Stimulated activated CD4-positive, alpha-beta T cell treated with anti-CD3 and anti-CD28 coated beads, Interleukin-2, amount 100 ng/mL, for 24 hours (primary cell): ENCODE data around the gene THAP4.
A peak's percentile ranks its signal among the peaks of the same experiment; 100 is the strongest.

Experiments used
- DNase-seq, 2 donors: peaks; one replicate each; pipeline ENCODE4 v3.0.0-alpha.2; 2020

Gene THAP4

GRCh38 chr2:241562269-241562891, 74.6 kb downstream of the THAP4 start:
- no peak for DNase-seq

GRCh38 chr2:241561832-241562231, 75.1 kb downstream of the THAP4 start:
- no peak for DNase-seq

GRCh38 chr2:241560883-241561474, 76.0 kb downstream of the THAP4 start:
- no peak for DNase-seq

DNA sequence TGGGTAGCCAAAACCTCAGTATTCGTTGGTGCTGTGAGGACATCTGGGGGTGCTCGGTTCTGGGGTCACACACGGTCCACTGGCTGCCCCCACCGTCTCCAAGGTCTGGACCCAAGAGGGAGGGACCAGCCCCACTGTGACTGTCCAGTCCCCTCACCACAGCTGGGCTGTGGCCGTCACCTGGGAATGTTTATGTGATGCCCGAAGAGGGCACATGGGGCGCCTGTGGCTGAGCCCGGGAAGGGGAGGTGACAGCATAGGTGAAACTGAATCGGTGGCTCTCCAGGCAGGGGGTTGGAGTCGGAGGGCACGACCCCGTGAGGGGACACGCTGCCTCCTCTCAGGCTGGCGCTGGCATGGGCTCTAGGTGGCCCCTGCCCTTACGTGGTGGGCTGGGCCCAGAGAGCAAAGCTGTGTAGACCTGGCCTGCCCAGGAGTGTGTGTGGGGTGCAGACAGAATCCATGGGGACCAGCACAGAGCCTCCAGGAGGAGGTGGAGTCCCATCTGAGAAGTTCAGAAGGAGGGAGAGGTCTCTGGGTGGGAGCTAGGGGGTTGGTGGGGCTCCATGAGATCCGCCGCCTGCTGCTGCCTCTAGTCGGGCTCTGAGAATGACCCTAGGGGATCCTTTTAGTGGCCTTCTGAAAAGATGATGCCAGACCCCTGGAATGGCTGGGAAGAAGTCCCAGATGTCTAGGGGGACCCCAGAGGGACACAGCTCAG, 76.6 kb downstream of the THAP4 start:
- DNase-seq, result no peak

DNA sequence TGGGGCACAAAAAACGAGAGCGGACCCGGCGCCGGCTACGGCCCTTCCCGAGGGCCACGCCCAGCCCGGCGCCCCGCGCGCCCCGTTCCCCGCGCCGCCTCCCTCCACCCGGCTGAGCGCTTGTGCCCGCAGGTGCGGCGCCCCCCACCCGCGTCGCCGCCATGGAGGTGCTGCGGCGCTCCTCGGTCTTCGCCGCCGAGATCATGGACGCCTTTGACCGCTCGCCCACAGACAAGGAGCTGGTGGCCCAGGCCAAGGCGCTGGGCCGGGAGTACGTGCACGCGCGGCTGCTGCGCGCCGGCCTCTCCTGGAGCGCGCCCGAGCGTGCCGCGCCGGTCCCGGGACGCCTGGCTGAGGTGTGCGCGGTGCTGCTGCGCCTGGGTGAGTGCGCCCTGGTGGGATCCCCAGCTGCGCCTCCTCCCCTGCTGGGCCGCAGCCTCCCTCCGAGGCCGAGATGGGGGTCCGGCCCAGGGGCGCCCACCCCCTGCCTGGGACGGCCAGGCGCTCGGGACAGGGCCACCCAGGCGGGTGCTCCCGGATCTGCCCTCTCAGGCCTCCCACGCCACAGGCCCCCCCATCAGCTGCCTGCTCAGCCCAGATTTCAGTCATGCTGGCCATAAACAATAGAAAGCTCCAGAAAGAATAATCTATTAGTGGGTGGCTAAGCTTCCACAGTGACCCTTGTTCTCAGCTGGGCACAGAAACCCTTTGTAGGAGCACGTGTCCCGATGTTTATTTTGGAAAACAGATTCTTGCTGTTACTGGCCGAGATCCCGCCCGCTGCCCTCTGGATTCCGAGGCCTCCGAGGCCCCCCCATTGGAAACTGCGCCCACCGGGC, 77.4 kb downstream of the THAP4 start:
- peak in 1 of 2 donors; percentile 14 for DNase-seq

DNA sequence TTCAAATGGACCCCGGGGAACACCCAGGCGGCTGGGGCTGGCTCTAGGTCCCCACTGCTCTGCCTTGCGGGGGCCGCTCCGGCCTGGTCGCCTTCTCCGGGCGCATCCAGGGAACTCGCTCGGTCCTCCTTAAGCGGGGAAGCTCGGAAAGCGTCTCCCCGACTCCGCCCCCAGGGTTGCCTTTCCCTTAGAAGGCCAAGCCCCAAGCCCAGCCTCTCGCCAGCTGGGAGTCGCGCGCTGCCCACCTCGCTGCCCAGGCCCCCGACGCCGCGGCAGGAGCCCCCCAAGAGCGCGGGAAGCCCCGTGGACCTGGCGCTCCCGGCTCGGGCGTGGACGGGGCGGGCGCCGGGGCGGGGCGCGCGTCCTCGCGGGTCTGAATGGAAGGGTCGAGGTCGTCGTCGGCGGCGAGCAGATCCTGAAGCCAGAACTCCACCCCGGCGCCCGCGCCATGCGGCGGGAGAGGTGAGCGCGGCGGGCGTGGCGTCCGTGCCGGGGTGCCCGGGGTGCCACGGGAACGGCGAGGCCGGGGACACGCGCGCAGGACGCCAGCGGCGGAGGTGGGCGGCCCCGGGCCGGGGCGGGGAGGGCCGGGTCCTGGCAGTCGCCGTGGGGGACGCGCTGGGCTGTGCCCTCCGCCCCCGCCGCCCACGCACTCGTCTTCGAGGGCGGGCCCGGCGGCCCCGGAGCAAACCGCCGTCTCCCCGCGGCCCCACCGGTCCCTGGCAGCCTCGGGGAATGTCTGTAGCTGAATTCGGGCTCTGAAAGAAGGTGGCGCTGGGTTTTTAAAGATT, 78.2 kb downstream of the THAP4 start, which contains the start of gene BOK:
Gene BOK, plus strand, starts transcription at position 214 of the 791 bp plus-strand sequence. CDS start 739 bp downstream, outside the sequence.
- DNase-seq, result peak in 1 of 2 donors; percentile 22

DNA sequence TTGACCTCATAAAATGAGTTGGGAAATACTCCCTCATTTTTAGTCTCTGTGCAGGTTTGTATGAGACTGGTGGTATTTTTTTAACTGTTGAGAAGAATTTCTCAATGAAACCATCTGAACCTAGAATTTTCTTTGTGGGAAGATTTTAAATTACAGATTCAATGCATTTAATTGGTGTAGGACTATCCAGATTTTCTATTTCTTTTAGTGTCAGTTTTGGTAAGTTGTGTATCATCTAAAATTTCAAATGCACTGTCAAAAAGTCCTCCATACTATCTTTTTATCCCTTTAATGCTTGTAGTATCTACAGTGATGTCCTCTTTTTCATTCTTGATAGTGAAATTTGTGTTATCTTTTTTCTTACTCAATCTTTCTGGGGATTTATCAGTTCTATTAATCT, 80.2 kb downstream of the THAP4 start:
- DNase-seq, result no peak

- DNase-seq, result no peak
Measured at GRCh38 chr2:241555711-241556110, 81.2 kb downstream of the THAP4 start.

DNA sequence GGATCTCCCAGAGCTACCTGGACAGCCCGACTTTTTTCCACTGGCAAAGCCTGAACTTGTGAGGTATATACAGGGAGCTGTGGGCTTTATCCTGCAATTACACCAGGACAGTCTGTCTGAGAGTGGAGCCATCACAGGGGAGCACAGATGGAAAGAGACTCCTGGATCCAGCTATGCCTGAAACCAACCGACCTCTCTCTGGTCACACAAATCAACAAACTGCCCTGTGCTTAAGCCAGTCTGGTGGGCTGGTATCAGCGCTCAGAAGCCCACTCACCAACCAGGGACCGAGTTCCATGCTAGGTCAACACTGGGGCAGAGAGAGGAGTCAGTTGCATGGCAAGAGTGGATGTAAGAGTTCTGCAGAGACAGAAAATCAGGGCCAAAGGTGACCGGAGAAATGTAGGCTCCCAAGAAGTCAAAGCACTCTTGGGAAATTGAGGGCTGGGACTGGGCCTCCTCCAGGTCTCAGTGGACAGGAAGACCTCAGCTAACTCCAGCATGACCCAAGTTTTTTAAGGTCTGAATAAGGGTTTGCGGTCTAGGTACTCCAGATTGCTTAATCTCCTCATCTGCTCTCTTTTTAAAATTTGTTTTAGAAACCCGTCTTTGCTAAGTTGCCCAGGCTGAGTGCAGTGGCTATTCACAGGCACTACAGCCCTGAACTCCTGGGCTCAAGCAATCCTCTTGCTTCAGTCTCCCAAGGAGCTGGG, 82.2 kb downstream of the THAP4 start:
- DNase-seq, result no peak

DNA sequence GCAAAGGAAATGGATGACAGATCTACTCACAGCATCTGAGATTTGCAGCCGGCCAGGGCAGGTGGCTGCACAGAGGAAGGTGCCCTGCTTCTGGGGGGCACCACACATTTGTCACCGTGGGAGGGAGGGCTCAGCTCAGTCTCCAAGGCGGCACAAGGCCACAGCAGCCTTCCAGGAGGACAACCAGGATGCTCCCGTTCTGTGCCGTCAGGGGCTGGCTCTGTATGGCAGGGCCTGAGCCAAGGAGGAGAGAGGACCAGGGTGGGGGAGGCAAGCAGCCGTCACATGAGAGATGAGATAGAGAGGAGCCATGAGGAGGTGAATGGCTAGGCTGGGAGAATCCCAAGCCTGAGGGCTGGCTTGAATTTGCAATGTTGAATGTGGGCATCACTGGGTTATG, 83.0 kb downstream of the THAP4 start:
- no peak for DNase-seq

- DNase-seq, result no peak
Measured at GRCh38 chr2:241553512-241553830, 83.5 kb downstream of the THAP4 start.

DNA sequence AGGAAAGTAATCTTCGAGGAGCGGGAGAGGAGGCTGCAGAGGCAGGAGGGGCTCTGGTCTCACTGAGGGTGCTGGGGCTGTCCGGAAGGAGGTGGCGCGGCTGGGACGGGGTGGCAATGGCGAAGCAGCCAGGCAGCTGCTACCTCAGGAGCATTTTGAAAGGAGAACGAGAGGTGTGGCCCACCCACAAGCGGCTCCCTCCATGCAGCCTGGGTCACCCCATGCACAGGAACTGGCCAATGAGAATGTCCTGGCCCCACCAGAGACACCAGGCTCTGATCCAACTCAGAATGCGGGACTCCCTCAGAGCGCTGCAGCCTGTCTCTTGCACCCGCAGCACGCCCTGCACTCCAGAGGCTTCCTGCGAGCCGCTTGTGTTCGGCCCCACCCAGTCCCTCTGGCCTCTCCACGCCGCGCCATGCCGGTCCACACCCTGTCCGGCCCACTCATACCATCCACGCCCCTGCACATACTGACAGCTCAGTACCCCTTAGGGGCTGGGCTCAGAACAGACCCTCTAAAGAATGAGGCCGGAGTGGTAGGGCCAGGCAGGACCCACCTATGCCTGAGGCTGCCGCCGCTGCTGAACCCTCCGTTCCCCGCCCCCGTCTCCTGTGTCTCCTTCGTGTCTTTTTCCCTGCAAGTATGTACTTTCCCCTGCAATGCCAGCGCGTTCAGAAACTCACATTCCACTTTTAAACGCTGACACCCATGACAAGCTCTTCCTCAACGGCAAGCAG, 84.8 kb downstream of the THAP4 start:
- DNase-seq, result no peak

DNA sequence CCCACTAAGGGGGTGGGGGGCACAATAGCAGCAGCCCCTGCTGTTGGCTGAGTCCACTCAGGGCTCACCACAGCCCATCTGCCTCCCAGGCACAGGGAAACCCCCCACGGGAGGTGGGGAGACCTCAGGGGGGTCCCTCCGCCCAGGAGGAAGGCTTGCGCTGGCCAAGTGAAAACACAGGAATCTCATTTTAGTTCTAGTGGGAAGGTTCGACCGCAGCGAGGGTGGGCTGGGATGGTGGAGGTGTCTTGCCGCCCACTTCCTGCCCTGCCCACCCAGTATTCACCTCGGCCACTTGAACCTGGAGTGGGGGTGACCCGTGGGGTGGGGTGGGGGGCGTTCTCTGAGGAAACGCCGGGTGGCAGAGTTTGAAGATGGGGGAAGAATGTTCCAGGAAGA, 85.4 kb downstream of the THAP4 start:
- DNase-seq, result no peak

GRCh38 chr2:241550616-241551580, 86.1 kb downstream of the THAP4 start:
- no peak for DNase-seq

GRCh38 chr2:241548451-241548835, 88.5 kb downstream of the THAP4 start:
- DNase-seq, result no peak

- DNase-seq, result no peak
Measured at GRCh38 chr2:241547781-241548450, 89.0 kb downstream of the THAP4 start.

DNA sequence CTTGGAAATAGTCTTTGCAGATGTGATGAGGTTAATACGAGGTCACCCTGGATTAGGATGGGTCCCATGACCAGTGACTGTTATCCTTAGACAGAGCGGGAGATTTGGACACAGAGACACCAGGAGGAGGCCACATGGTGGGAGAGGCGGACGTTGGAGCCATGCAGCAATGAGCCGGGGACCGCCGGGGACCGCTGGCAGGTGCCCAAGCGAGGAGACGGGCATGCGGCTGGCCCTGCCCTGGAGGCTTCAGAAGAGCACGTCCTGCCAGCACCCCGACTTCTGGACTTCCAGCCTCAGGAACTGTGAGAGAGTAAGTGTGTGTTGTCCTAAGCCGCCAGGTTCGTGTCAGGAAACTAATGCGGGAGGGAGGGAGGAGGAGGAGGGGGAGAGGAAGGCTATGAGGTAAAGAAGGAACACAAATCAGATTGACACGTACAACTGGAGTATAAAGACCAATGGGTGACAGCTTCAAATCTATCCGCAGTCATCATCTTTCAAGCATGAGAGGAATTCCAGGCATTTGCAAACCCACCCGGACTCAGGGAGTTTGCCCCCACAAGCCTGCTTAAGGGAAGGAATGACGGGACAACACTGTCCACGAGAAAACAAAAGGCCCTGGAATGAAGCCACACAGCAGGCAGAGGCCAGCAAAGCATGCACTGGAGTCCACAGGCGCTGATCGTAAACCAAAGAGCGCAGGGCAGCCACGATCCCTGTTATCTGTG, 90.0 kb downstream of the THAP4 start:
- DNase-seq, result no peak
